ENCODE measurements around the gene VRK2.
"Not testable (repeated sequence)": the region's sequence is repeated elsewhere in the genome, so short reads cannot be mapped to it uniquely, and the experiment has no call there.

The VRK2 gene

GRCh38 chr2:58158481-58158880 is 111.9 kb downstream of the VRK2 start:
- DNase-seq (ENCODE audit: low read depth, low spot score) = no peak

GRCh38 chr2:58163913-58164312 is 117.3 kb downstream of the VRK2 start:
- DNase-seq (ENCODE audit: low read depth, low spot score) = no peak

- DNase-seq (ENCODE audit: low read depth, low spot score) = not testable (repeated sequence)
These were observed 121.5 kb downstream of the VRK2 start for GRCh38 chr2:58168130-58168529.

- DNase-seq (ENCODE audit: low read depth, low spot score) = not testable (repeated sequence)
These were observed 123.2 kb downstream of the VRK2 start for GRCh38 chr2:58169845-58170244.

GRCh38 chr2:58170334-58170933 is 123.8 kb downstream of the VRK2 start:
- not testable (repeated sequence) for DNase-seq (ENCODE audit: low read depth, low spot score)

- DNase-seq (ENCODE audit: low read depth, low spot score) = not testable (repeated sequence)
These were observed 125.2 kb downstream of the VRK2 start for GRCh38 chr2:58171831-58172230.

- not testable (repeated sequence) for DNase-seq (ENCODE audit: low read depth, low spot score)
These were observed 130.6 kb downstream of the VRK2 start for GRCh38 chr2:58177187-58177586.

GRCh38 chr2:58180175-58180574 is 133.6 kb downstream of the VRK2 start:
- DNase-seq (ENCODE audit: low read depth, low spot score) = not testable (repeated sequence)

GRCh38 chr2:58180635-58181034 is 134.0 kb downstream of the VRK2 start:
- DNase-seq (ENCODE audit: low read depth, low spot score) = no peak

GRCh38 chr2:58182527-58182926 is 135.9 kb downstream of the VRK2 start:
- no peak for DNase-seq (ENCODE audit: low read depth, low spot score)

- no peak for DNase-seq (ENCODE audit: low read depth, low spot score)
These were observed 139.9 kb downstream of the VRK2 start for GRCh38 chr2:58186501-58186900.

GRCh38 chr2:58187022-58187421 is 140.4 kb downstream of the VRK2 start:
- DNase-seq (ENCODE audit: low read depth, low spot score) = not testable (repeated sequence)

GRCh38 chr2:58194458-58194857 is 147.9 kb downstream of the VRK2 start:
- DNase-seq (ENCODE audit: low read depth, low spot score) = peak; percentile 17

- no peak for DNase-seq (ENCODE audit: low read depth, low spot score)
These were observed 149.1 kb downstream of the VRK2 start for GRCh38 chr2:58195662-58196061.

- DNase-seq (ENCODE audit: low read depth, low spot score) = no peak
These were observed 151.3 kb downstream of the VRK2 start for GRCh38 chr2:58197894-58198293.

- no peak for DNase-seq (ENCODE audit: low read depth, low spot score)
These were observed 155.8 kb downstream of the VRK2 start for GRCh38 chr2:58202404-58202803.

GRCh38 chr2:58203018-58203417 is 156.4 kb downstream of the VRK2 start:
- DNase-seq (ENCODE audit: low read depth, low spot score) = no peak

GRCh38 chr2:58204195-58204959 is 157.8 kb downstream of the VRK2 start:
- DNase-seq (ENCODE audit: low read depth, low spot score) = no peak

- DNase-seq (ENCODE audit: low read depth, low spot score) = no peak
These were observed 160.2 kb downstream of the VRK2 start for GRCh38 chr2:58206785-58207184.

GRCh38 chr2:58207189-58207588 is 160.6 kb downstream of the VRK2 start:
- no peak for DNase-seq (ENCODE audit: low read depth, low spot score)
